ENCODE results near the gene PSTPIP2.
"Not testable (repeated sequence)": the region's sequence is repeated elsewhere in the genome, so short reads cannot be mapped to it uniquely, and the experiment has no call there.

PSTPIP2 gene

DNA sequence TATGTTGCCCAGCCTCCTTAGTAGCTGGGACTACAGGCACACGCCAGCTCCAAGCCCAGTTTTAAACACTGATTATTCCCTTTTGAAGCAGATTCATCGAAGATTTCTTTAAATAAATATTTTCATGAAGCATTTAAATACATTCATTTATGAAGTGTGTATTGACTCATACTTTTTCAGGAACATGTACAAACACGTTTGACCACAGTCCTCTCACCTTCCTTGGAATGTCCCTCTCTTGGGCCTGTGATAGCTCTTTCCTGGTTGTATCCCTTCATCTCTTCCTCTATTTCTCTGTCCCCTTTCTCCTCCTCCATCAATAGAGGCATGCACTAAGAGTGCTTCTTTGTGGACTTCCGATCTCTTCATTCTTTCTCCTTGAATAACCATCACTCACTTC is 2.5 kb downstream of the PSTPIP2 start:
- no peak for DNase-seq

DNA sequence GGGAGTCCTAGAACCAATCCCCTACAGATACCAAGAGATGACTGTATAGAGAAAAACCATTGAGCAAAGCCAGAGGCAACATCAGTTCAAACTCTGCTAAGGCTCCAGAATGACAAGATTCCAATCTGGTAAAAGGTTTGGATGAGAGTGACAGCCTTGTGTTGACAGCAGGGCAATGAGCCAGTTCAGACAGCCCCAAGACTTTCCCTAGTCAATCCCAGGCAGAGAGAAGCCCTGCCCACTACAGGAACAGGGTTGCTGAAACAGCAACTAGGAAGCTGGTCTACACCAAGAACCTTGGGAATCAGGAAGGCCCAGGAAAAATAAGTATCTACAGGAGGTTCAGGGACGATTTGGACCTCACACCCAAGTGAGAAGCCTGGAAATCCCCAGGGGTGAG is 3.3 kb downstream of the PSTPIP2 start:
- DNase-seq, result peak; percentile 37

GRCh38 chr18:46067438-46068007 is 4.5 kb downstream of the PSTPIP2 start:
- DNase-seq, result no peak

DNA sequence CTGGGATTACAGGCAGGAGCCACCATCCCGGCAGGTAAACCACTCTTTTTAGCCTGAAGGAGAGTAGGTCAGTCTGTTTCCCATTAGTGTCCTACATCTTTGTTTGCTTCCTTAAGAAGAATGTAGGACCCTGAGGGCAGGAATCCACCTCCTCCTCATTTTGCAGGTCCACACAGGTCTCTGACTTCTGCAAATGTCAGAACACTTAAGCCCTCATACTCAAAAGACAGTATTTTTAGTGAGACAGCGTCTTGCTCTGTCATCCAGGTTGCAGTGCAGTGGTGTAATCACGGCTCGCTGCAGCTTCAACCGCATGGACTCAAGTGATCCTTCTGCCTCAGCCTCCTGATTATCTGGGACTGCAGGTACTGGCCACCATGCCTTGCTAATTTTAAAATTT is 9.3 kb downstream of the PSTPIP2 start:
- no peak for DNase-seq

GRCh38 chr18:46061796-46062195 is 10.3 kb downstream of the PSTPIP2 start:
- DNase-seq, result no peak

DNA sequence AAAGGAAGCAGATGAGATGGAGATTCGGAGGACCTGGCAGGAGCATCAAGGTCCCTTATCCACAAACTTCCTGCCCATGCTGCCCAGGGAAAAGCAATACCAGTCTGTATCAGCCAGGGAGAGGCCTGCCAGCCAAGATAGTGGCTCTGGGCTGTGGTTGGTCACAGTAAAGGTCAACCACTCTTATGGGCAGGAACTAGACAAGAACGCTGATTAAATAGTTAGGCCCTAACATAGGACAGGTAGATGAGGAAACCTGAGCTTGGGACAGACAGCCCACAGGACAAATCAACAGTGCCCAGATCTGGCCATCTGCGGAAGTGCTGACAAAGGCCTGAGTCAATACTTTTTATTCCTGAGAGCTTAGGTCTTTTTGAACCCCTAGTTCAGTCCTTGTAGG is 10.7 kb downstream of the PSTPIP2 start:
- no peak for DNase-seq

- peak; percentile 46 for DNase-seq
Observed at GRCh38 chr18:46060359-46060841, 11.7 kb downstream of the PSTPIP2 start.

GRCh38 chr18:46055838-46056230 is 16.2 kb downstream of the PSTPIP2 start:
- no peak for DNase-seq

GRCh38 chr18:46054956-46055837 is 16.9 kb downstream of the PSTPIP2 start:
- DNase-seq, result no peak

DNA sequence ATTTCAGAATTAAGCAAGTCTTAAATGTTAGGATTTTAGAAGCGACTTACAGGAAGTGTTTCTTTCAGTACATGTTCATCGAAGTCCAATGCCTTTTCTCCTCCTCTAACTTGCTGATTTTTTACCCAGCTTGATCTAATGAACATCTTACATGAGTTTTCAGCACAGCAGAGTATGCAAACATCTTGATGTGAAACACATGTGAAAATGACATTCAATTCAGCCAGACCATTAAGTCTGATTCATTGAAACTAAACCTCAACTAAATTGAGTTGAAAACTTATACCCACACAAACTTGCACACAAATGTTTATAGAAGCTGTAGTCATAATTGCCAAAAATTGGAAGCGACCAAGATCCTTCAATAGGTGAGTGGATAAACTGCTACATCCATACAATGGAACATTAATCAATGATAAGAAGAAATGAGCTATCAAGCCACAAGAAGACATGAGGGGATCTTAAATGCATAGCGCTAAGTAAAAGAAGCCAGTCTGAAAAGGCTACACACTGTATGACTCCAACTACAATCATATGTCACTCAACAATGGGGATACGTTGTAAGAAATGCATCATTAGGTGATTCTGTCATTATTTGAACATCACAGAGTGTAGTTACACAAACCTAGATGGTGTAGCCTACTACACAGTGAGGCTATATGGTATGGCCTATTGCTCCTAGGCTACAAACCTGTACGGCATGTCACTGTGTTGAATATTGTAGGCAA is 18.5 kb downstream of the PSTPIP2 start:
- DNase-seq, result no peak

DNA sequence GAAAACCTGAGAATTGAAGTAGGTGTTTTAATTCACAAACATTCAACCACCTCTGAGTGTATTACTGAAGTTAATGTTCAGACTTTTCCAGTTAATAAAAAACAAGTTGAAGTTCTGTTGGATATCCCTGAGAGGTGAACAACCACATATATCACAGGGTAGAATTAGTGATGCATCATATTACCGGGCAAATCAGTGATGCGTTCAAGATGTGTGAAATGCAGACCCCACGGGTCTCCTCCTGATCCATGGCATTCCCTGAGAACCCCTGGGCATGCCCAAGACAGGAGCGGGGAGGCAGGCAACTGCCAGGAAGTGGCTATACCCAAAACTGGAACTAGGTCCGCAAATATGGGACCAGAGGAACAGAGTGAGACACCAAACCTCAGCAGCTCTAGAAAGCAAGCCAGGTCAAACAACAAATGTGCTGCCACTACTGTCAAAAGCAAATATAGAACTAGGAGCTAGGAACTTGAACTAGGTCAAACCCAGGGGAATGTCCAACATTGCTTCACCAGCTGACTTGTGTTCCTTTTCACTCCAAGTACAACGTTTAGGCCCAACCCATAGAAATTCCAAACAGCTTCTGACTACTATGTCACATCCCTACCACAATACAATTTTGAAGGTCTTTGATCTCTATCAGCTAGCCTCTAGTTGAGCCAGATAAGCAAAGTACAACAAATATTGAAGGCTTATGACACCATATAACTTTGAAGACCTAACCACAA is 20.2 kb downstream of the PSTPIP2 start:
- peak; percentile 93 for DNase-seq

- DNase-seq, result no peak
Observed at GRCh38 chr18:46050268-46050667, 21.8 kb downstream of the PSTPIP2 start.

GRCh38 chr18:46048641-46049040 is 23.4 kb downstream of the PSTPIP2 start:
- DNase-seq, result peak; percentile 68

DNA sequence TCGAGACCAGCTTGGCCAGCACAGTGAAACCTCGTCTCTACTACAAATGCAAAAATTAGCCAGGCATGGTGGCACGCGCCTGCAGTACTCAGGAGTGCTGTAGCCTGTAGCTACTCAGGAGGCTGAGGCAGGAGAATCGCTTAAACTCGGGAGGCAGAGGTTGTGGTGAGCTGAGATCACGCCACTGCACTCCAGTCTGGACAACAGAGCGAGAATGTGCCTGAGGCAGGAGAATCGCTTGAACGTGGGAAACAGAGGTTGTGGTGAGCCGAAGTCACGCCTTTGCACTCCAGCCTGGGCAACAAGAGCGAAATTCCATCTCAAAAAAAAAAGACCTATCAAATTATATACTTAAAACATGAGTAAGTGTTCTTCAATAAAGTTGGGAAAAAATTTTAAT is 24.7 kb downstream of the PSTPIP2 start:
- not testable (repeated sequence) for DNase-seq

DNA sequence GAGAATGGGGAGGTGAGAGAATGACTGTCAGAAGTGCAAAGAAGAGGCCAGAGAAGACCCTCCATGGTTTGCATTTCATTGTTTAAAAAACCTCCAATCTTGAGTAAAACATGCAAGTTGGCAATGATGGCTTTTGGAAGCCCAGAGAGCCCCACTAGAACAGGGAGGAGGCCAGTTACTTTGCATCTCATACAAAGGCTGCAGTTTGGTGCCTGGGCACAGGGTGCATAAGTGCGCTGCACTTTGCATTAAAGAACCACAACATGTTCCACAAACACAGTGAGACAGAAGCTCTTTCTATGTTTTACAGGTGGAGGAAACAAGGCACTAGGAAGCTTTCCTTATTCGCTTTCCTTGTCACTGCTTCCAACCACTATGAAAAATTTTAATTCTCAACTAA is 25.4 kb downstream of the PSTPIP2 start:
- DNase-seq, result no peak

- no peak for DNase-seq
Observed at GRCh38 chr18:46046126-46046525, 25.9 kb downstream of the PSTPIP2 start.

- DNase-seq, result peak; percentile 73
Observed at GRCh38 chr18:46042571-46043123, 29.4 kb downstream of the PSTPIP2 start.

- DNase-seq, result peak; percentile 51
Observed at GRCh38 chr18:46040747-46041104, 31.3 kb downstream of the PSTPIP2 start.

- no peak for DNase-seq
Observed at GRCh38 chr18:46040033-46040746, 31.9 kb downstream of the PSTPIP2 start.

DNA sequence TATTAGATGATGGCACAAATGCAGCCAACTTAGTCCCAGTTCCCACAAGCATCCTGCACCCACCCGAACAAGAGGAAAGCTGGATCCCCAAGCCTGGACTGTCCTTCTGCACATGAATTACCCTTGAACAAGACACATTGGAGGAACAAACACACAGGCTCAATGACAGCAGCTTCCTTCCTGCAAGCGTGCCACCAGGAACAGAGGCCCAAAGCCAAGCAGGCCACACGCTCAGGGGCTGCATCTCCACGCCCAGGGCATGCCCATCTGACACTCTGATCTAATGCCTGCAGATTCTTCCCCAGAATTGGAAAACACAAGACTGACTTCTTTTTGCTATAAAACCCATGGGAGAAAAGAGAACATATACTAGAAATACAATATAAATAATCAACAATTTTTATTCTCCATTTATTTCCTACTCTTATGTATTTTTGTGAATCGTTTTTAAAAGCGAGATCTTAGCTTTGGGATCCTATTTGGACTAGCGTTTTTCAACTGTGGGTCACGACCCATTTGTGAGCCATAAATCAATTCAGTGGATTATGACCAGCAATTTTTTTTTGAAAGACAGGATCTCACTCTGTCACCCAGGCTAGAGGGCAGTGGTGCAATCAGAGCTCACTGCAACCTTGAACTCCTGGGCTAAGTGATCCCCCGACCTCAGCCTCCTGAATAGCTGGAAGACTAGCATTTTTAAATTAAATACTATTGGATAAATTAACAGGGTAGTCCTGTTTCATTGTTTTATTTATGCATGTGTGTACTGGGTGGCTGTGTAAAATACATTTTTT is 34.4 kb downstream of the PSTPIP2 start:
- no peak for DNase-seq
